ENCODE results near the gene CGB7. TPM values are rescaled to one million over a fixed set of nuclear protein-coding genes. Genes with fewer than 3 reads are reported as not detected.
A peak's percentile ranks its signal among the peaks of the same experiment; 100 is the strongest.
"Not testable (repeated sequence)": the region's sequence is repeated elsewhere in the genome, so short reads cannot be mapped to it uniquely, and the experiment has no call there.

The CGB7 gene
- total and polyA plus RNA-seq, 4 experiments from 2014 or later: not detected

DNA sequence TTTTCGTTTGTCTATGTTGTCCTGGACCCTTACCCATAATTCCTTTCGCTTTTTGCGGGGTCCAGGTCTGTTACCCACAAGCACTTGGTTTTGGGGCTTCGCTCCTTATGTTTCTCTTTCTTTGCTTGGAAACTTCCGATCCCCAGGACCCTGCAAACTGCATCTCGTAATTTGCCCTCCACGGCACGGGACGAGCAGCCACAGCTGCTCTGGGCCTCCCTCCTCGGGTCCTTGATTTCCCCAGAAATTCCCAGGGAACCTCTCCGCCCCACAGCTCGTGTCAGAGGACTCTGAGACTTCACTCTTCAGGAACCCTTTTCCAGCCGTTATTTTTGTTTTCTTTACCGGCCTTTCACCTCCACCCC, 28.3 kb upstream of the CGB7 start:
- Histone ChIP-seq H3K4me3 (ENCODE audit: low read length in 2 of 2) (peak overlapping the region; percentile 72 to 95), H3K27ac (ENCODE audit: low read depth, low read length) (peak overlapping the region; percentile 81), H3K36me3 (ENCODE audit: insufficient read depth, low read length) (peaks cover 11% of the 10 kb centered on the region), H3K27me3 (ENCODE audit: insufficient read depth, low read length) (no peaks in the 10 kb centered on the region), H3K4me1 (ENCODE audit: insufficient read depth, low read length) (peaks cover 32% of the 10 kb centered on the region), H3K9me3 (ENCODE audit: control insufficient read depth in 1 of 2, low read length in 2 of 2) (no peaks in the 10 kb centered on the region)
- peaks cover 0 to 3% of the 10 kb centered on the region in 2 donors for H3K27me3 Mint-ChIP-seq
- H3K4me3 Mint-ChIP-seq: peak overlapping the region; percentile 82 to 96 (median 94)
- H3K36me3 Mint-ChIP-seq: peaks cover 21 to 39% of the 10 kb centered on the region in 2 donors
- H3K9me3 Mint-ChIP-seq: peaks cover 0 to 2% (median 0%) of the 10 kb centered on the region in 8 donors
- POLR2A ChIA-PET (ENCODE audit: partially characterized antibody): interaction anchor here (0.8 kb wide), 1 partner anchor 12 kb away, joined by 3 read pairs; no protein-coding TSS in a partner anchor
- H3K27ac Mint-ChIP-seq: peak overlapping the region; percentile 88 to 98 (median 93)
- peaks cover 22 to 52% (median 36%) of the 10 kb centered on the region in 4 donors for H3K4me1 Mint-ChIP-seq
- CTCF ChIA-PET (ENCODE audit: partially characterized antibody): interaction anchor here (3.9 kb wide), 1 partner anchor 12 kb away, joined by 28 read pairs; no protein-coding TSS in a partner anchor
- intact Hi-C loops (cut with micrococcal nuclease): loop anchor here (1.0 to 5.0 kb wide), 4 partner anchors 28 to 467 kb away; partner anchors contain the start of genes GYS1, LIN7B, RPL18 and RUVBL2
- no peak for DNase-seq

- Mint-ChIP-seq H3K27ac (peak within 1 kb of the TSS; percentile 88 to 98 (median 93)), H3K36me3 (peaks cover 15 to 33% of the 10 kb centered on the region in 2 donors), H3K4me3 (peak within 1 kb of the TSS; percentile 82 to 96 (median 94)), H3K4me1 (peaks cover 22 to 46% (median 32%) of the 10 kb centered on the region in 4 donors), H3K27me3 (peaks cover 0 to 3% of the 10 kb centered on the region in 2 donors), H3K9me3 (peaks cover 0 to 2% (median 0%) of the 10 kb centered on the region in 8 donors)
- H3K4me3 ChIP-seq (ENCODE audit: low read length in 2 of 2): peak within 1 kb of the TSS; percentile 72 to 95
- peaks cover 32% of the 10 kb centered on the region for H3K4me1 ChIP-seq (ENCODE audit: insufficient read depth, low read length)
- intact Hi-C loops (cut with micrococcal nuclease): loop anchor here (1.0 to 5.0 kb wide), 4 partner anchors 29 to 466 kb away; partner anchors contain the start of genes GYS1, LIN7B, RPL18 and RUVBL2
- peak within 1 kb of the TSS; percentile 81 for H3K27ac ChIP-seq (ENCODE audit: low read depth, low read length)
- H3K36me3 ChIP-seq (ENCODE audit: insufficient read depth, low read length): peaks cover 5% of the 10 kb centered on the region
- POLR2A ChIA-PET (ENCODE audit: partially characterized antibody): no interaction called here
- H3K9me3 ChIP-seq (ENCODE audit: control insufficient read depth in 1 of 2, low read length in 2 of 2): no peaks in the 10 kb centered on the region
- H3K27me3 ChIP-seq (ENCODE audit: insufficient read depth, low read length): no peaks in the 10 kb centered on the region
- peak; percentile 99 to 100 (median 100) for DNase-seq
- CTCF ChIA-PET (ENCODE audit: partially characterized antibody): interaction anchor here (3.9 kb wide), 1 partner anchor 13 kb away, joined by 28 read pairs; no protein-coding TSS in a partner anchor
Measured at GRCh38 chr19:49085020-49085867, 27.7 kb upstream of the CGB7 start, which contains the start of gene SNRNP70. Gene SNRNP70 (plus strand): TSS chr19:49085451. CDS start chr19:49086415, 964 bp downstream.

DNA sequence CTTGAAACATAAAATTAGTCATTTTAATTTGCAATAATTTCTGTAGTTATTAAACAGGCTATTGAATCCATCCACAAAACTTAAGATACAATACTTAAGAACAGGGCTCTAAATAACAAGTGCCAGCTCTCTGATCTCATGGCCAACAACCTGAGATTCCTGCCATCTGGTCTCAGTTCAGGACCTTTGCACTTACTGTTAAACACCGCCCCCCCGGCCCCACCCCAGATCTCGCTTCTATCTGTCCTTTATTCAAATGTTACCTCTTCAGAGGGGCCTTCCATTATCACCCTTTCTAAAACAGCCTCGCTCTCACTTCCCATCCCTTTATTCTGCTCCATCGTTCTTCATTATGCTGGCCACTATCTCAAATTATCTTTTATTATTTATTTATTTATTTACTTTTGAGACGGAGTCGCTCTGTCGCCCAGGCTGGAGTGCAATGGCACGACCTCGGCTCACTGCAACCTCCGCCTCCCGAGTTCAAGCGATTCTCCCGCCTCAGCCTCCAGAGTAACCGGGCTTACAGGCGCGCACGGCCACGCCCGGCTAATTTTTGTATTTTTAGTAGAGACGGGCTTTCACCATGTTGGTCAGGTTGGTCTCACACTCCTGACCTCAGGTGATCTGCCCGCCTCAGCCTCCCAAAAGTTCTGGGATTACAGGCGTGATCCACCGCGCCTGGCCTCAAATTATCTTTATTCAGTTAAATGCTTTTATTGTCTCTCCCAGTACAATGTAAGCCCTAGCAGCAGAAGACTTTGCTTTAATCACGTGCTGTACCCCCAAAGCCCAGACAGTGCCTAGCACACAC, 26.9 kb upstream of the CGB7 start:
- Mint-ChIP-seq H3K4me3 (peak overlapping the region; percentile 82 to 96 (median 94)), H3K27me3 (peaks cover 0 to 3% of the 10 kb centered on the region in 2 donors), H3K4me1 (peaks cover 20 to 42% (median 29%) of the 10 kb centered on the region in 4 donors), H3K9me3 (peaks cover 0 to 2% (median 0%) of the 10 kb centered on the region in 8 donors), H3K36me3 (peaks cover 13 to 31% of the 10 kb centered on the region in 2 donors), H3K27ac (peak overlapping the region; percentile 76 to 98 (median 93))
- Histone ChIP-seq H3K4me1 (ENCODE audit: insufficient read depth, low read length) (peaks cover 32% of the 10 kb centered on the region), H3K27ac (ENCODE audit: low read depth, low read length) (peak overlapping the region; percentile 81), H3K9me3 (ENCODE audit: control insufficient read depth in 1 of 2, low read length in 2 of 2) (no peaks in the 10 kb centered on the region), H3K4me3 (ENCODE audit: low read length in 2 of 2) (peak overlapping the region in 1 of 2 donors; percentile 95), H3K36me3 (ENCODE audit: insufficient read depth, low read length) (no peaks in the 10 kb centered on the region), H3K27me3 (ENCODE audit: insufficient read depth, low read length) (no peaks in the 10 kb centered on the region)
- CTCF ChIA-PET (ENCODE audit: partially characterized antibody): interaction anchor here (1.2 kb wide), 1 partner anchor 62 kb away, joined by 4 read pairs; no protein-coding TSS in a partner anchor
- POLR2A ChIA-PET (ENCODE audit: partially characterized antibody): no interaction called here
- intact Hi-C loops (cut with micrococcal nuclease): loop anchor here (1.0 to 5.0 kb wide), 4 partner anchors 30 to 465 kb away; partner anchors contain the start of genes GYS1, LIN7B, RPL18 and RUVBL2
- no peak for DNase-seq

- no peak for DNase-seq
- no peak overlapping the region for H3K27ac Mint-ChIP-seq
- Histone ChIP-seq H3K9me3 (ENCODE audit: control insufficient read depth in 1 of 2, low read length in 2 of 2) (no peaks in the 10 kb centered on the region), H3K4me3 (ENCODE audit: low read length in 2 of 2) (no peak overlapping the region), H3K36me3 (ENCODE audit: insufficient read depth, low read length) (no peaks in the 10 kb centered on the region), H3K27ac (ENCODE audit: low read depth, low read length) (no peak overlapping the region), H3K27me3 (ENCODE audit: insufficient read depth, low read length) (no peaks in the 10 kb centered on the region), H3K4me1 (ENCODE audit: insufficient read depth, low read length) (peaks cover 10% of the 10 kb centered on the region)
- H3K36me3 Mint-ChIP-seq: peaks cover 0 to 13% of the 10 kb centered on the region in 2 donors
- H3K4me1 Mint-ChIP-seq: peaks cover 4 to 16% (median 13%) of the 10 kb centered on the region in 4 donors
- intact Hi-C loops (cut with micrococcal nuclease): no loop called here
- H3K9me3 Mint-ChIP-seq: peaks cover 0 to 2% (median 0%) of the 10 kb centered on the region in 8 donors
- peaks cover 3 to 5% of the 10 kb centered on the region in 2 donors for H3K27me3 Mint-ChIP-seq
- no peak overlapping the region for H3K4me3 Mint-ChIP-seq
- ChIA-PET CTCF (ENCODE audit: partially characterized antibody) (interaction anchor here (1.0 kb wide), 1 partner anchor 17 kb away, joined by 3 read pairs; no protein-coding TSS in a partner anchor), POLR2A (ENCODE audit: partially characterized antibody) (no interaction called here)
Measured at GRCh38 chr19:49081273-49081672, 23.7 kb upstream of the CGB7 start.

GRCh38 chr19:49080392-49080791, 22.8 kb upstream of the CGB7 start:
- Mint-ChIP-seq H3K9me3 (peaks cover 0 to 2% (median 0%) of the 10 kb centered on the region in 8 donors), H3K4me1 (peaks cover 2 to 12% (median 6%) of the 10 kb centered on the region in 4 donors), H3K4me3 (no peak overlapping the region), H3K27me3 (peaks cover 7 to 11% of the 10 kb centered on the region in 2 donors), H3K27ac (peak overlapping the region in 1 of 7 donors; percentile 74), H3K36me3 (peaks cover 0 to 5% of the 10 kb centered on the region in 2 donors)
- no peaks in the 10 kb centered on the region for H3K9me3 ChIP-seq (ENCODE audit: control insufficient read depth in 1 of 2, low read length in 2 of 2)
- peaks cover 4% of the 10 kb centered on the region for H3K4me1 ChIP-seq (ENCODE audit: insufficient read depth, low read length)
- intact Hi-C loops (cut with micrococcal nuclease): no loop called here
- ChIA-PET CTCF (ENCODE audit: partially characterized antibody) (interaction anchor here (1.0 kb wide), 1 partner anchor 17 kb away, joined by 3 read pairs; no protein-coding TSS in a partner anchor), POLR2A (ENCODE audit: partially characterized antibody) (no interaction called here)
- no peak for DNase-seq
- no peaks in the 10 kb centered on the region for H3K36me3 ChIP-seq (ENCODE audit: insufficient read depth, low read length)
- H3K27ac ChIP-seq (ENCODE audit: low read depth, low read length): no peak overlapping the region
- H3K27me3 ChIP-seq (ENCODE audit: insufficient read depth, low read length): no peaks in the 10 kb centered on the region
- H3K4me3 ChIP-seq (ENCODE audit: low read length in 2 of 2): no peak overlapping the region

DNA sequence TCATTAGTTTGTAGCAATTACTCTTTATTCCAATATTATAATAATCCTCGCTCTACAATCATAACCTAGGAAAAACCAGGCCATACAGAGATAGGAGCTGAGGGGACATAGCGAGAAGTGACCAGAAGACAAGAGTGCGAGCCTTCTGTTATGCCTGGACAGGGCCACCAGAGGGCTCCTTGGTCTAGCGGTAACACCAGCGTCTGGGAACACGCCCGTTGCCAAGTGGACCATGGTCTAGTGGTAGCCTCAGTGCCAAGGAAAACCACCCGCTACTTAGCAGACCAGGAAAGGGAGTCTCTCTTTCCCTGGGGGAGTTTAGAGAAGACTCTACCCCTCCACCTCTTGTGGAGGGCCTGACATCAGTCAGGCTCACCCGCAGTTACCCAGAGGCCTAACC, 17.3 kb upstream of the CGB7 start:
- H3K27me3 ChIP-seq (ENCODE audit: insufficient read depth, low read length); H3K36me3 ChIP-seq (ENCODE audit: insufficient read depth, low read length); POLR2A ChIA-PET (ENCODE audit: partially characterized antibody); H3K9me3 ChIP-seq (ENCODE audit: control insufficient read depth in 1 of 2, low read length in 2 of 2); H3K4me3 Mint-ChIP-seq; H3K27ac ChIP-seq (ENCODE audit: low read depth, low read length); H3K4me3 ChIP-seq (ENCODE audit: low read length in 2 of 2); DNase-seq; H3K4me1 ChIP-seq (ENCODE audit: insufficient read depth, low read length); H3K36me3 Mint-ChIP-seq; H3K9me3 Mint-ChIP-seq; H3K27ac Mint-ChIP-seq: not testable (repeated sequence)
- CTCF ChIA-PET (ENCODE audit: partially characterized antibody): interaction anchor here (1.3 kb wide), 1 partner anchor 71 kb away, joined by 3 read pairs; no protein-coding TSS in a partner anchor
- Mint-ChIP-seq H3K4me1 (peaks cover 6 to 19% (median 12%) of the 10 kb centered on the region in 4 donors), H3K27me3 (peaks cover 36% of the 10 kb centered on the region in 2 donors)
- intact Hi-C loops (cut with micrococcal nuclease): loop anchor here (1.0 kb wide), 1 partner anchor 71 kb away; no protein-coding TSS in a partner anchor

All from CD4-positive, alpha-beta memory T cell (primary cell).